ENCODE data around the gene CSTB. TPM values are rescaled to one million over a fixed set of nuclear protein-coding genes. Genes with fewer than 3 reads are reported as not detected.

The CSTB gene
- total RNA-seq, 1 experiment from 2014 or later, result 36.1 TPM

DNA sequence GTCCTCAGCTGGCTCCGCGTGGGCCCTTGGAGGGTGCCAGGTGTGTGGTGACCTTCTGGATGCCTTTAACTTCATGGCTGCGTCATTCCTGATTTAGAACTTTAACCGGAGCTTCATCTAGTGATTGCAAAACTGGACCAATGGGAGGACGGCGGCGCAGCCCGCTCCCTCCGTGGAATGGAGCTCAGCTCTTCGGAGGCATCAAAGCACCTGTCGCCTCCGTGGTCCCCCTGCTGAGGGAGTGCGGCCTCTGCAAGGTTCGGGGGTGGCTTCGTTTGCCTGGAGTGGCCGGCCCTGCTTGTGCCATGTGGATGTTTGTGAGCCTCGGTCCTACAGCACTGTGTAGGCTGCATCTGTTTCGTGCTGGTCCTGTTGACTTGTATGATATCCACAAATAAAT lies 14.2 kb downstream of the CSTB start:
- ATAC-seq, result no peak
- no peak overlapping the region for H3K27ac Mint-ChIP-seq
- no peaks in the 10 kb centered on the region for H3K27me3 Mint-ChIP-seq (ENCODE audit: low read depth)
- H3K9me3 Mint-ChIP-seq, result no peaks in the 10 kb centered on the region
- no peak overlapping the region for H3K4me3 Mint-ChIP-seq
- CTCF ChIA-PET, result interaction anchor here (0.6 to 1.0 kb wide), 3 partner anchors 27 to 32 kb away, joined by 3 read pairs; partner anchors contain the start of gene RRP1
- peaks cover 19% of the 10 kb centered on the region for H3K36me3 Mint-ChIP-seq
- no peaks in the 10 kb centered on the region for H3K4me1 Mint-ChIP-seq
- POLR2A ChIA-PET, result no interaction called here
- TF ChIP-seq HMGA2 (CRISPR knock-in tag; IDR thresholded peaks at IDR 0.05) (no peak), ZNF263 (CRISPR knock-in tag; IDR thresholded peaks at IDR 0.05; ENCODE audit: low read depth) (no peak), JAZF1 (CRISPR knock-in tag; IDR thresholded peaks at IDR 0.05) (no peak), SOX15 (CRISPR knock-in tag; IDR thresholded peaks at IDR 0.05) (no peak)
- TF ChIP-seq, protein P1, sequence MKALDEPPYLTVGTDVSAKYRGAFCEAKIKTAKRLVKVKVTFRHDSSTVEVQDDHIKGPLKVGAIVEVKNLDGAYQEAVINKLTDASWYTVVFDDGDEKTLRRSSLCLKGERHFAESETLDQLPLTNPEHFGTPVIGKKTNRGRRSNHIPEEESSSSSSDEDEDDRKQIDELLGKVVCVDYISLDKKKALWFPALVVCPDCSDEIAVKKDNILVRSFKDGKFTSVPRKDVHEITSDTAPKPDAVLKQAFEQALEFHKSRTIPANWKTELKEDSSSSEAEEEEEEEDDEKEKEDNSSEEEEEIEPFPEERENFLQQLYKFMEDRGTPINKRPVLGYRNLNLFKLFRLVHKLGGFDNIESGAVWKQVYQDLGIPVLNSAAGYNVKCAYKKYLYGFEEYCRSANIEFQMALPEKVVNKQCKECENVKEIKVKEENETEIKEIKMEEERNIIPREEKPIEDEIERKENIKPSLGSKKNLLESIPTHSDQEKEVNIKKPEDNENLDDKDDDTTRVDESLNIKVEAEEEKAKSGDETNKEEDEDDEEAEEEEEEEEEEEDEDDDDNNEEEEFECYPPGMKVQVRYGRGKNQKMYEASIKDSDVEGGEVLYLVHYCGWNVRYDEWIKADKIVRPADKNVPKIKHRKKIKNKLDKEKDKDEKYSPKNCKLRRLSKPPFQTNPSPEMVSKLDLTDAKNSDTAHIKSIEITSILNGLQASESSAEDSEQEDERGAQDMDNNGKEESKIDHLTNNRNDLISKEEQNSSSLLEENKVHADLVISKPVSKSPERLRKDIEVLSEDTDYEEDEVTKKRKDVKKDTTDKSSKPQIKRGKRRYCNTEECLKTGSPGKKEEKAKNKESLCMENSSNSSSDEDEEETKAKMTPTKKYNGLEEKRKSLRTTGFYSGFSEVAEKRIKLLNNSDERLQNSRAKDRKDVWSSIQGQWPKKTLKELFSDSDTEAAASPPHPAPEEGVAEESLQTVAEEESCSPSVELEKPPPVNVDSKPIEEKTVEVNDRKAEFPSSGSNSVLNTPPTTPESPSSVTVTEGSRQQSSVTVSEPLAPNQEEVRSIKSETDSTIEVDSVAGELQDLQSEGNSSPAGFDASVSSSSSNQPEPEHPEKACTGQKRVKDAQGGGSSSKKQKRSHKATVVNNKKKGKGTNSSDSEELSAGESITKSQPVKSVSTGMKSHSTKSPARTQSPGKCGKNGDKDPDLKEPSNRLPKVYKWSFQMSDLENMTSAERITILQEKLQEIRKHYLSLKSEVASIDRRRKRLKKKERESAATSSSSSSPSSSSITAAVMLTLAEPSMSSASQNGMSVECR (CRISPR knock-in tag; IDR thresholded peaks at IDR 0.05; ENCODE audit: borderline replicate concordance), result no peak
- TF ChIP-seq, protein P2, sequence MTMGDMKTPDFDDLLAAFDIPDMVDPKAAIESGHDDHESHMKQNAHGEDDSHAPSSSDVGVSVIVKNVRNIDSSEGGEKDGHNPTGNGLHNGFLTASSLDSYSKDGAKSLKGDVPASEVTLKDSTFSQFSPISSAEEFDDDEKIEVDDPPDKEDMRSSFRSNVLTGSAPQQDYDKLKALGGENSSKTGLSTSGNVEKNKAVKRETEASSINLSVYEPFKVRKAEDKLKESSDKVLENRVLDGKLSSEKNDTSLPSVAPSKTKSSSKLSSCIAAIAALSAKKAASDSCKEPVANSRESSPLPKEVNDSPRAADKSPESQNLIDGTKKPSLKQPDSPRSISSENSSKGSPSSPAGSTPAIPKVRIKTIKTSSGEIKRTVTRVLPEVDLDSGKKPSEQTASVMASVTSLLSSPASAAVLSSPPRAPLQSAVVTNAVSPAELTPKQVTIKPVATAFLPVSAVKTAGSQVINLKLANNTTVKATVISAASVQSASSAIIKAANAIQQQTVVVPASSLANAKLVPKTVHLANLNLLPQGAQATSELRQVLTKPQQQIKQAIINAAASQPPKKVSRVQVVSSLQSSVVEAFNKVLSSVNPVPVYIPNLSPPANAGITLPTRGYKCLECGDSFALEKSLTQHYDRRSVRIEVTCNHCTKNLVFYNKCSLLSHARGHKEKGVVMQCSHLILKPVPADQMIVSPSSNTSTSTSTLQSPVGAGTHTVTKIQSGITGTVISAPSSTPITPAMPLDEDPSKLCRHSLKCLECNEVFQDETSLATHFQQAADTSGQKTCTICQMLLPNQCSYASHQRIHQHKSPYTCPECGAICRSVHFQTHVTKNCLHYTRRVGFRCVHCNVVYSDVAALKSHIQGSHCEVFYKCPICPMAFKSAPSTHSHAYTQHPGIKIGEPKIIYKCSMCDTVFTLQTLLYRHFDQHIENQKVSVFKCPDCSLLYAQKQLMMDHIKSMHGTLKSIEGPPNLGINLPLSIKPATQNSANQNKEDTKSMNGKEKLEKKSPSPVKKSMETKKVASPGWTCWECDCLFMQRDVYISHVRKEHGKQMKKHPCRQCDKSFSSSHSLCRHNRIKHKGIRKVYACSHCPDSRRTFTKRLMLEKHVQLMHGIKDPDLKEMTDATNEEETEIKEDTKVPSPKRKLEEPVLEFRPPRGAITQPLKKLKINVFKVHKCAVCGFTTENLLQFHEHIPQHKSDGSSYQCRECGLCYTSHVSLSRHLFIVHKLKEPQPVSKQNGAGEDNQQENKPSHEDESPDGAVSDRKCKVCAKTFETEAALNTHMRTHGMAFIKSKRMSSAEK (CRISPR knock-in tag; IDR thresholded peaks at IDR 0.05; ENCODE audit: borderline replicate concordance), result no peak
- TF ChIP-seq, protein P3, sequence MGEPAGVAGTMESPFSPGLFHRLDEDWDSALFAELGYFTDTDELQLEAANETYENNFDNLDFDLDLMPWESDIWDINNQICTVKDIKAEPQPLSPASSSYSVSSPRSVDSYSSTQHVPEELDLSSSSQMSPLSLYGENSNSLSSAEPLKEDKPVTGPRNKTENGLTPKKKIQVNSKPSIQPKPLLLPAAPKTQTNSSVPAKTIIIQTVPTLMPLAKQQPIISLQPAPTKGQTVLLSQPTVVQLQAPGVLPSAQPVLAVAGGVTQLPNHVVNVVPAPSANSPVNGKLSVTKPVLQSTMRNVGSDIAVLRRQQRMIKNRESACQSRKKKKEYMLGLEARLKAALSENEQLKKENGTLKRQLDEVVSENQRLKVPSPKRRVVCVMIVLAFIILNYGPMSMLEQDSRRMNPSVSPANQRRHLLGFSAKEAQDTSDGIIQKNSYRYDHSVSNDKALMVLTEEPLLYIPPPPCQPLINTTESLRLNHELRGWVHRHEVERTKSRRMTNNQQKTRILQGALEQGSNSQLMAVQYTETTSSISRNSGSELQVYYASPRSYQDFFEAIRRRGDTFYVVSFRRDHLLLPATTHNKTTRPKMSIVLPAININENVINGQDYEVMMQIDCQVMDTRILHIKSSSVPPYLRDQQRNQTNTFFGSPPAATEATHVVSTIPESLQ (CRISPR knock-in tag; IDR thresholded peaks at IDR 0.05), result no peak
- DNase-seq (ENCODE audit: low spot score), result no peak

DNA sequence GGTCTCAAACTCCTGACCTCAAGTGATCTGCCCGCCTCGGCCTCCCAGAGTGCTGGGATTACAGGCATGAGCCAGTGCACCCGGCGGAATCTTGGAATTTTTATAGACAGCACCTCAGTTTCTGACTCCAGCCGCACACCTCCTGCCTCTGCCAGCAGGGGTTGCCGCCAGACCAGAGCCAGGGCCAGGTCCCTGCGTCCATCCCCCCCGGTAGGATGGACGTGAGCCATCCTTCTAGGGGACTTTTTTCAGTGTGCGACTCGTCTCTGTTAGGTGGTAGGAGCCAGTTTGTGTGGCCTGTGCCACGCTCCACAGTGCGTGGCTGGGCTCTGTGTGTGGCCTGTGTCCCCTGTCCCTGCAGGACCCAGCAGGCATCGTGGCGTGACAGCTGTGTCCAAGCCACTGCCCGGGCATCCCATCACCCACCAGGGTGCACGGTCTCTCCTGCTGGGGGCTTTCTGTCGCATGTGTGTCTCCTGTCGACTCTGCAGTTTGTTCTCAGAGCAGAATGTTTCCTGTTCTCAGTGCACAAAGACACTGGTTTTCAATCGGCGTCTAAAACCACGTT lies 15.6 kb downstream of the CSTB start:
- no peaks in the 10 kb centered on the region for H3K27me3 Mint-ChIP-seq (ENCODE audit: low read depth)
- no peak overlapping the region for H3K27ac Mint-ChIP-seq
- H3K9me3 Mint-ChIP-seq, result no peaks in the 10 kb centered on the region
- H3K36me3 Mint-ChIP-seq, result peaks cover 31% of the 10 kb centered on the region
- DNase-seq (ENCODE audit: low spot score) (no peak), ATAC-seq (no peak)
- no peaks in the 10 kb centered on the region for H3K4me1 Mint-ChIP-seq
- H3K4me3 Mint-ChIP-seq, result no peak overlapping the region
- TF ChIP-seq GRHL2 (CRISPR knock-in tag; IDR thresholded peaks at IDR 0.05; ENCODE audit: insufficient replicate concordance, severe bottlenecking), result no peak
- TF ChIP-seq, protein P4, sequence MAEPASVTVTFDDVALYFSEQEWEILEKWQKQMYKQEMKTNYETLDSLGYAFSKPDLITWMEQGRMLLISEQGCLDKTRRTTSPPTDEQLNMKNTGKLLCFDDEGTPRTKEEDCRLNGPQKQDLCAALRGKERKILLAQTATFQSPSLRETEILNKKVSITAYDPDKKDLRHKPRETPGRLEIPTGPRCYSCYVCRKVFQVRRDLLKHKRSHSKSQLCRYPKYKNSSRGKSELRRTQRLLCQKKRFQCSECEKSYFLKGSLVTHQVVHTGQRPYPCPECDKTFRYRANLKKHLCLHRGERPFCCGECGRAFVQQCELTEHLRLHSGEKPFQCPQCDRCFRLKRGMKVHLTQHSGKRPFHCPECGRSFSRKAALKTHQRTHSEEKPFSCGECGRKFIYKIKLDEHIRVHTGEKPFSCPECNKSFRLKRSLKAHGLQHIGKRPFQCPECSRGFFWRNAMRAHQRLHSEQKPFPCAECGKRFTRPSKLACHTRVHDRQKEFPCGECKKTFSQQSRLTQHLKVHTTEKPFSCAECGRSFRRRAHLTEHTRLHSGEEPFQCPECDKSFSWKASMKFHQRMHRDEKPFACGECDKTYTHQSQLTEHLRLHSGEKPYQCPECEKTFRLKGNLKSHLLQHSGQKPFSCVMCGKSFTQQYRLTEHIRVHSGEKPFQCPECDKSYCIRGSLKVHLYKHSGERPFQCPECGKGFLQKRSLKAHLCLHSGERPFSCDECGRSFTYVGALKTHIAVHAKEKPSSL (CRISPR knock-in tag; conservative IDR thresholded peaks at IDR 0.05), result no peak
- no peak for TF ChIP-seq ESRRA (CRISPR knock-in tag; IDR thresholded peaks at IDR 0.05; ENCODE audit: borderline replicate concordance)
- TF ChIP-seq, protein P5, sequence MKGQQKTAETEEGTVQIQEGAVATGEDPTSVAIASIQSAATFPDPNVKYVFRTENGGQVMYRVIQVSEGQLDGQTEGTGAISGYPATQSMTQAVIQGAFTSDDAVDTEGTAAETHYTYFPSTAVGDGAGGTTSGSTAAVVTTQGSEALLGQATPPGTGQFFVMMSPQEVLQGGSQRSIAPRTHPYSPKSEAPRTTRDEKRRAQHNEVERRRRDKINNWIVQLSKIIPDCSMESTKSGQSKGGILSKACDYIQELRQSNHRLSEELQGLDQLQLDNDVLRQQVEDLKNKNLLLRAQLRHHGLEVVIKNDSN (CRISPR knock-in tag; IDR thresholded peaks at IDR 0.05), result no peak
- ChIA-PET POLR2A (no interaction called here), CTCF (no interaction called here)

Measured in WTC11 (cell line).